SU-DHL-6 (cell line): ENCODE results near the gene RHOBTB3.

Source experiments
- H2AFZ ChIP-seq: fragments of 200-600 bp; sonication (generic); 2 replicates; pipeline ENCODE4 v1.6.1; 2014; ENCODE audit warnings: low read depth, mild to moderate bottlenecking, moderate library complexity, mixed read lengths, antibody characterized with exemption, low read length; ENCODE audit not compliant: severe bottlenecking
- H3F3A ChIP-seq: fragments of 200-600 bp; shearing (Covaris generic); 2 replicates; pipeline ENCODE4 v1.6.0; 2016; ENCODE audit warnings: antibody characterized with exemption, mild to moderate bottlenecking; ENCODE audit not compliant: insufficient read depth
- H3K27ac ChIP-seq: fragments of 200-600 bp; sonication (generic); 2 replicates; pipeline ENCODE4 v1.5.1; 2016; ENCODE audit warnings: low read depth, mild to moderate bottlenecking, low read length, moderate library complexity, mixed read lengths
- H3K27me3 ChIP-seq: fragments of 200-600 bp; sonication (generic), shearing (Covaris generic); 2 replicates; pipeline ENCODE4 v1.6.0; 2014; ENCODE audit warnings: mild to moderate bottlenecking, low read length
- H3K36me3 ChIP-seq: fragments of 200-600 bp; sonication (generic); 2 replicates; pipeline ENCODE4 v1.6.1; 2014; ENCODE audit warnings: mild to moderate bottlenecking, low read length, mixed read lengths
- H3K4me2 ChIP-seq: fragments of 300-600, 200-600 bp; shearing (Covaris generic), sonication (generic); 2 replicates; pipeline ENCODE4 v1.6.0; 2014; ENCODE audit warnings: low read length, low read depth, mild to moderate bottlenecking; ENCODE audit not compliant: poor library complexity, severe bottlenecking
- H3K4me3 ChIP-seq: fragments of 200-600 bp; sonication (generic); 2 replicates; pipeline ENCODE4 v1.5.1; 2014; ENCODE audit warnings: antibody characterized with exemption, low read length, mild to moderate bottlenecking, mixed read lengths; ENCODE audit not compliant: insufficient read depth, poor library complexity, severe bottlenecking
- H3K79me2 ChIP-seq: fragments of 200-600 bp; sonication (generic); 2 replicates; pipeline ENCODE4 v1.6.1; 2014; ENCODE audit warnings: mild to moderate bottlenecking, low read length, moderate library complexity; ENCODE audit not compliant: insufficient read depth
- H3K9ac ChIP-seq: fragments of 200-600 bp; sonication (generic); 2 replicates; pipeline ENCODE4 v1.7.0; 2014; ENCODE audit warnings: mild to moderate bottlenecking, low read length
- H3K9me2 ChIP-seq: fragments of 200-600 bp; sonication (generic); replicated peaks from 2 replicates; pipeline ENCODE4 v1.6.1; 2014; ENCODE audit warnings: low read length; ENCODE audit not compliant: insufficient read depth
- H3K9me3 ChIP-seq: fragments of 200-600 bp; sonication (generic); 2 replicates; pipeline ENCODE4 v1.6.1; 2014; ENCODE audit warnings: low read length, mixed read lengths; ENCODE audit not compliant: insufficient read depth
- H4K20me1 ChIP-seq: fragments of 200-600 bp; sonication (generic); 2 replicates; pipeline ENCODE4 v1.6.1; 2014; ENCODE audit warnings: low read depth, mild to moderate bottlenecking, antibody characterized with exemption, low read length, moderate library complexity, mixed read lengths
- CTCF ChIP-seq: fragments of 200-600 bp; sonication (generic); IDR thresholded peaks from one replicate; pipeline ENCODE4 v1.5.1; 2017; ENCODE audit warnings: antibody characterized with exemption, mild to moderate bottlenecking, low read length, moderate library complexity; ENCODE audit not compliant: insufficient read depth, poor library complexity, severe bottlenecking
- EZH2phosphoT487 ChIP-seq: fragments of 200-600 bp; sonication (generic), shearing (Covaris generic); conservative IDR thresholded peaks from 2 replicates; pipeline ENCODE4 v1.6.1; 2018; ENCODE audit warnings: mild to moderate bottlenecking, antibody characterized with exemption, low read length, moderate library complexity, mixed read lengths

The RHOBTB3 gene

GRCh38 chr5:95773335-95774059 lies 42.4 kb downstream of the RHOBTB3 start:
- Histone ChIP-seq H3K4me2 (no peak overlapping the region), H3K4me3 (no peak overlapping the region)

GRCh38 chr5:95777441-95777840 lies 46.3 kb downstream of the RHOBTB3 start:
- Histone ChIP-seq H2AFZ (no peak overlapping the region), H3K4me2 (no peak overlapping the region), H3K36me3 (no peaks in the 10 kb centered on the region), H3K27ac (no peak overlapping the region), H4K20me1 (no peaks in the 10 kb centered on the region), H3K9me3 (no peaks in the 10 kb centered on the region), H3F3A (no peaks in the 10 kb centered on the region), H3K9me2 (no peaks in the 10 kb centered on the region), H3K27me3 (no peaks in the 10 kb centered on the region), H3K79me2 (no peaks in the 10 kb centered on the region), H3K4me3 (no peak overlapping the region), H3K9ac (no peak overlapping the region)
- TF ChIP-seq EZH2phosphoT487 (no peak), CTCF (no peak)

More at GRCh38 chr5:95773335-95774059, 42.4 kb downstream of the RHOBTB3 start:
- Histone ChIP-seq H3K9me2 (no peaks in the 10 kb centered on the region), H3F3A (no peaks in the 10 kb centered on the region), H3K27ac (no peak overlapping the region), H3K79me2 (no peaks in the 10 kb centered on the region), H3K9me3 (no peaks in the 10 kb centered on the region), H3K9ac (no peak overlapping the region), H3K27me3 (no peaks in the 10 kb centered on the region), H4K20me1 (no peaks in the 10 kb centered on the region), H2AFZ (no peak overlapping the region), H3K36me3 (no peaks in the 10 kb centered on the region)
- no peak for TF ChIP-seq CTCF
- TF ChIP-seq EZH2phosphoT487 = no peak

- no peak overlapping the region for H2AFZ ChIP-seq
- no peak overlapping the region for H3K9ac ChIP-seq
- H3K36me3 ChIP-seq = no peaks in the 10 kb centered on the region
- TF ChIP-seq EZH2phosphoT487 = no peak
- TF ChIP-seq CTCF = no peak
- no peaks in the 10 kb centered on the region for H3K9me2 ChIP-seq
- H3K79me2 ChIP-seq = no peaks in the 10 kb centered on the region
- no peak overlapping the region for H3K4me3 ChIP-seq
- H3K27me3 ChIP-seq = no peaks in the 10 kb centered on the region
- H3F3A ChIP-seq = no peaks in the 10 kb centered on the region
- H3K9me3 ChIP-seq = no peaks in the 10 kb centered on the region
- H4K20me1 ChIP-seq = no peaks in the 10 kb centered on the region
- H3K27ac ChIP-seq = no peak overlapping the region
- H3K4me2 ChIP-seq = no peak overlapping the region
Measured at GRCh38 chr5:95778713-95779436, 47.7 kb downstream of the RHOBTB3 start.
